Measurements from ENCODE around the gene RETREG3. TPM values are rescaled to one million over a fixed set of nuclear protein-coding genes. Genes with fewer than 3 reads are reported as not detected.

The RETREG3 gene
- total and polyA plus RNA-seq, 2 of the 4 experiments (the other 2 are of a cell fraction), result 18.1 to 44.1 TPM

Other genes starting within 250 kb of the RETREG3 start
- gene STAT3, start 220.9 kb downstream of the RETREG3 start, total RNA-seq (2012; rRNA removed), result 61.9 and 66.3 TPM in 2 replicates
- gene STAT3, start 220.9 kb downstream of the RETREG3 start, polyA plus RNA-seq (2012; rRNA removed), result 47.2 and 48.0 TPM in 2 replicates
- 556 and 644 TPM in 2 replicates for gene CAVIN1, start 186.1 kb downstream of the RETREG3 start, total RNA-seq (2012; rRNA removed)
- gene CAVIN1, start 186.1 kb downstream of the RETREG3 start, polyA plus RNA-seq (2012; rRNA removed), result 491 and 533 TPM in 2 replicates
- 18.8 and 23.6 TPM in 2 replicates for gene ATP6V0A1, start 150.5 kb downstream of the RETREG3 start, total RNA-seq (2012; rRNA removed)
- 34.0 and 36.2 TPM in 2 replicates for gene ATP6V0A1, start 150.5 kb downstream of the RETREG3 start, polyA plus RNA-seq (2012; rRNA removed)
- gene NAGLU, start 73.1 kb downstream of the RETREG3 start, total RNA-seq (2012; rRNA removed), result 6.5 and 7.5 TPM in 2 replicates
- 29.2 TPM in 2 replicates for gene NAGLU, start 73.1 kb downstream of the RETREG3 start, polyA plus RNA-seq (2012; rRNA removed)
- gene HSD17B1, start 56.5 kb downstream of the RETREG3 start, total RNA-seq (2012; rRNA removed), result 0.56 and 0.72 TPM in 2 replicates
- 1.4 and 2.9 TPM in 2 replicates for gene HSD17B1, start 56.5 kb downstream of the RETREG3 start, polyA plus RNA-seq (2012; rRNA removed)
- 9.7 and 10.6 TPM in 2 replicates for gene COASY, start 47.2 kb downstream of the RETREG3 start, total RNA-seq (2012; rRNA removed)
- gene COASY, start 47.2 kb downstream of the RETREG3 start, polyA plus RNA-seq (2012; rRNA removed), result 44.0 and 46.6 TPM in 2 replicates
- gene MLX, start 42.3 kb downstream of the RETREG3 start, total RNA-seq (2012; rRNA removed), result 37.5 and 37.8 TPM in 2 replicates
- 45.5 and 45.6 TPM in 2 replicates for gene MLX, start 42.3 kb downstream of the RETREG3 start, polyA plus RNA-seq (2012; rRNA removed)
- gene PSMC3IP, start 31.6 kb downstream of the RETREG3 start, total RNA-seq (2012; rRNA removed), result 5.6 and 8.9 TPM in 2 replicates
- 9.8 and 11.1 TPM in 2 replicates for gene PSMC3IP, start 31.6 kb downstream of the RETREG3 start, polyA plus RNA-seq (2012; rRNA removed)
- gene TUBG1, start 309 bp upstream of the RETREG3 start, total RNA-seq (2012; rRNA removed), result 38.9 and 42.5 TPM in 2 replicates
- gene TUBG1, start 309 bp upstream of the RETREG3 start, polyA plus RNA-seq (2012; rRNA removed), result 93.8 and 94.5 TPM in 2 replicates
- 3.3 and 3.6 TPM in 2 replicates for gene TUBG2, start 49.9 kb upstream of the RETREG3 start, total RNA-seq (2012; rRNA removed)
- 19.4 and 24.6 TPM in 2 replicates for gene TUBG2, start 49.9 kb upstream of the RETREG3 start, polyA plus RNA-seq (2012; rRNA removed)
- 2.5 and 2.9 TPM in 2 replicates for gene PLEKHH3, start 67.6 kb upstream of the RETREG3 start, total RNA-seq (2012; rRNA removed)
- 10.5 and 13.2 TPM in 2 replicates for gene PLEKHH3, start 67.6 kb upstream of the RETREG3 start, polyA plus RNA-seq (2012; rRNA removed)
- gene CCR10, start 72.5 kb upstream of the RETREG3 start, total RNA-seq (2012; rRNA removed), result 0.36 and 0.56 TPM in 2 replicates
- gene CCR10, start 72.5 kb upstream of the RETREG3 start, polyA plus RNA-seq (2012; rRNA removed), result 2.4 and 3.0 TPM in 2 replicates
- 10.6 and 12.2 TPM in 2 replicates for gene CNTNAP1, start 73.2 kb upstream of the RETREG3 start, total RNA-seq (2012; rRNA removed)
- 72.2 and 77.0 TPM in 2 replicates for gene CNTNAP1, start 73.2 kb upstream of the RETREG3 start, polyA plus RNA-seq (2012; rRNA removed)
- 17.6 and 18.6 TPM in 2 replicates for gene EZH1, start 135.7 kb upstream of the RETREG3 start, total RNA-seq (2012; rRNA removed)
- gene EZH1, start 135.7 kb upstream of the RETREG3 start, polyA plus RNA-seq (2012; rRNA removed), result 21.1 and 27.3 TPM in 2 replicates
- 0.18 and 0.28 TPM in 2 replicates for gene RAMP2, start 151.9 kb upstream of the RETREG3 start, total RNA-seq (2012; rRNA removed)
- gene RAMP2, start 151.9 kb upstream of the RETREG3 start, polyA plus RNA-seq (2012; rRNA removed), result 1.6 and 2.5 TPM in 2 replicates
- 71.3 and 78.3 TPM in 2 replicates for gene VPS25, start 164.1 kb upstream of the RETREG3 start, total RNA-seq (2012; rRNA removed)
- gene VPS25, start 164.1 kb upstream of the RETREG3 start, polyA plus RNA-seq (2012; rRNA removed), result 127 and 130 TPM in 2 replicates
- 1.3 and 1.9 TPM in 2 replicates for gene WNK4, start 171.2 kb upstream of the RETREG3 start, total RNA-seq (2012; rRNA removed)
- 15.1 and 16.2 TPM in 2 replicates for gene WNK4, start 171.2 kb upstream of the RETREG3 start, polyA plus RNA-seq (2012; rRNA removed)
- 50.5 and 78.1 TPM in 2 replicates for gene COA3, start 189.3 kb upstream of the RETREG3 start, total RNA-seq (2012; rRNA removed)
- 66.8 and 75.9 TPM in 2 replicates for gene COA3, start 189.3 kb upstream of the RETREG3 start, polyA plus RNA-seq (2012; rRNA removed)
- gene CNTD1, start 189.5 kb upstream of the RETREG3 start, total RNA-seq (2012; rRNA removed), result not detected in 2 replicates
- not detected in 2 replicates for gene CNTD1, start 189.5 kb upstream of the RETREG3 start, polyA plus RNA-seq (2012; rRNA removed)
- gene BECN1, start 214.9 kb upstream of the RETREG3 start, total RNA-seq (2012; rRNA removed), result 93.9 and 119 TPM in 2 replicates
- 73.1 and 84.0 TPM in 2 replicates for gene BECN1, start 214.9 kb upstream of the RETREG3 start, polyA plus RNA-seq (2012; rRNA removed)
- 72.4 and 92.2 TPM in 2 replicates for gene PSME3, start 224.0 kb upstream of the RETREG3 start, total RNA-seq (2012; rRNA removed)
- 89.4 and 100 TPM in 2 replicates for gene PSME3, start 224.0 kb upstream of the RETREG3 start, polyA plus RNA-seq (2012; rRNA removed)
- 0.28 and 0.36 TPM in 2 replicates for gene AOC2, start 235.2 kb upstream of the RETREG3 start, total RNA-seq (2012; rRNA removed)
- gene AOC2, start 235.2 kb upstream of the RETREG3 start, polyA plus RNA-seq (2012; rRNA removed), result 0.34 and 0.41 TPM in 2 replicates
- under 0.01 TPM in 1 of 2 replicates, not detected in the other for gene AOC3, start 241.8 kb upstream of the RETREG3 start, total RNA-seq (2012; rRNA removed)
- gene AOC3, start 241.8 kb upstream of the RETREG3 start, polyA plus RNA-seq (2012; rRNA removed), result 0.10 and 0.17 TPM in 2 replicates

Data from IMR-90 (cell line).